ENCODE data around the gene CT47C1. TPM values are rescaled to one million over a fixed set of nuclear protein-coding genes. Genes with fewer than 3 reads are reported as not detected.

Gene CT47C1
- not detected in 2 replicates for total RNA-seq

DNA sequence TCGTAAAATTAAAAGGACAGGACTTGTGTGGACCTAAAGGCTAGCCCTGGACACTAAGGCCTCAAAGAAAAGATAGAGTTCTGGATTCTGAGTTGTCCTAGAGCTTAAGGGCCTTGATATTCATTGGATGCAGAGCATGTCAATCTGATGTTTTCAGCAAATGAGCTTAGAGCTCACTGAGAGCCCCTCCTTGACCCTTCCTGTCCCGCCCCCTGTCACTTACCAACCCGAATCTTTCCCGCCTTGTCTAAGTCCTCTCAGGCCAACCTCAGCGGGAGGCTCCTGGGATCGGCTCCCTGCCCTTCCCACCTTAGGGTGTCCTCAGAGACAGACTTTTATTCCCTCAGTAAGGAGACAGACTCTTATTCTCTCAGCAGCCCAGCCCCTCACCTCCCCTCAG, at the start of gene CT47C1:
CT47C1 (plus strand) TSS at position 250 of the 400 bp plus-strand sequence. CDS start 233 bp downstream, outside the sequence.

Other genes starting within 250 kb of the CT47C1 start
- gene ZCCHC12, start 249.2 kb upstream of the CT47C1 start, total RNA-seq = 0.13 TPM in 1 of 2 replicates, not detected in the other
- 1.6 and 1.9 TPM in 2 replicates for gene LONRF3, start 98.4 kb upstream of the CT47C1 start, total RNA-seq
- gene KIAA1210, start 54.8 kb downstream of the CT47C1 start, total RNA-seq = not detected in 2 replicates
- gene PGRMC1, start 163.3 kb downstream of the CT47C1 start, total RNA-seq = 122 and 158 TPM in 2 replicates